Measurements from ENCODE around the gene MCUB.
"Not testable (repeated sequence)": the region's sequence is repeated elsewhere in the genome, so short reads cannot be mapped to it uniquely, and the experiment has no call there.

Gene MCUB

DNA sequence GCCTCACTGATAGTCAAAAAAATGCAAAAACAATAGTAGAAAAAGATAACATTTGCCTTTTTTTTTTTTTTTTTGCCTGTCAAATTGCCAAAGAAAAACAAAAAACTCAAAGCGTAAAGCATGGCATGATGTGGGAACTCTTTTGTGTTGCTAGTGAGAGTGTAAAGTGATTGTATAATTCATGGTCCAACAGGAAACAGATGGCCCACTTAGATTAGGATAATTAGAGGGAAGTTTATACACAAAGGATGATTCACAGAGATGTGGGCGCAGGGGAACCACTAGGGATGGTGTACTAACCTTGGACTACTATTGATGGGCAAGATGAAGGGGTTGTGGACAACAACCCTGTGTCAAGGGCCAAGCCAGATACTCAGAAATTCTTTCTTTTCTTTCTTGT lies 16.4 kb downstream of the MCUB start:
- in situ Hi-C loops (cut with HindIII; ENCODE audit: low sequenced_read_pairs): no loop called here

DNA sequence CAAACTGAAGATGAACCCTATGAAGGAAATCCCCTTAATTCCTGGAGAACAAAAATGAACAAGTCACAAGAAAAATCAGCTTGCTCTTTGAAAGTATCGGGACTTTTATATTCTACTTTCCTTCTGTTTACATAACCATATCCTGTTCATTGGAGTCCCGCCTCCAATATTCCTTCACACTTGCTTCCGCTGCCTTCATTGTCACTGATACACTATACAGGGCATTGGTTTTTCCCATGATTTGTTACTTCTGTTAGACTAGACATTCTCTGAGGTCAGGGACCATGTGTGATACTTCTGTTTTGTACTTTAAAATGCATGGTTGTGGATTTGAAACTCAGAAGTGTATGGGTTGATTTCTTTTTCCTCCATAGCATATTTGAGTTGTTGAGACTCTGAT lies 18.8 kb downstream of the MCUB start:
- in situ Hi-C loops (cut with HindIII; ENCODE audit: low sequenced_read_pairs): no loop called here

DNA sequence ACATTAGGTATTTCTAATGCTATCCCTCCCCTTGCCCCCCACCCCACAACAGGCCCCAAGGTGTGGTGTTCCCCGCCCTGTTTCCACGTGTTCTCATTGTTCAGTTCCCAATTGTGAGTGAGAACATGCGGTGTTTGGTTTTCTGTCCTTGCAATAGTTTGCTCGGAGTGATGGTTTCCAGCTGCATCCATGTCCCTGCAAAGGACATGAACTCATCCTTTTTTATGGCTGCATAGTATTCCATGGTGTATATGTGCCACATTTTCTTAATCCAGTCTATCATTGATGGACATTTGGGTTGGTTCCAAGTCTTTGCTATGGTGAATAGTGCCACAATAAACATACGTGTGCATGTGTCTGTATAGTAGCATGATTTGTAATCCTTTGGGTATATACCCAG lies 20.0 kb downstream of the MCUB start:
- in situ Hi-C loops (cut with HindIII; ENCODE audit: low sequenced_read_pairs): not testable (repeated sequence)

DNA sequence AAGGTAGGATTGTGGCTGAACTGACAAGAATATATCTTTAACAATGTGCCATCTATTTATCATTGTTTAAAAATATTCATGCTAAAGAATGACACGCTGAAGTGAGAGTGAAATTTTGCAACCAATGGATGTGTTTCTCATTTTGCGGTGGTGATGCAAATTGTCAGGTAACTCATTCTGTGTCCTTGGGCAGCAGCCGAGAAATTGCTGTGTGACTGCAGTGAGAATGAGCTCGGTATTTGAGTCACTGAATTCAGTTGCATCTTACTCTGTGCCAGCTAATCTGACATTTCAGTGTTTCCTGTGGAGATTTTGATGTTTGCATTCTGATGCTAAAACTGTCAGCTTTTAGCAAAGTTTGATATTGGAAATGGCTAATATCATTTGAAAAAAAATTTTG lies 28.1 kb downstream of the MCUB start:
- in situ Hi-C loops (cut with HindIII; ENCODE audit: low sequenced_read_pairs): no loop called here

DNA sequence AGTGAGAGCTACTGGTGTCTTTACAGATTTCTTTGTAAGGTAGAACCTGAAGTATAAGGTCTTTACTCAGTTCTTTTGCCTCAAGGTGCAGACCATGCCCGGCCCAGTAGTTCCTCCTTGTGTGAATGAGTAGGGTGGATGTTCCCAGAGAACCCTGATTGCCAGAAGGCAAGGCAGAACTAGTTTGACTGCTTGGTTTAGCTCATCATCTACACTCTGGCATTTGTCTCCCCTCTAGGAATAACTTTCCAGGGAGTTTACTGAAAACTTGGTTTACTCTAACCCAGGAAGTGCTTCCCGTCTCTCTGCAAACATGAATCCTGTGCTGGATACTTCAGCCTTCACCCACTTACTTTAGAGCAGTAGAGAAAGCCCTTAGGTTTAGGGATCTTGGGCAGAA lies 29.1 kb downstream of the MCUB start:
- in situ Hi-C loops (cut with HindIII; ENCODE audit: low sequenced_read_pairs): no loop called here

DNA sequence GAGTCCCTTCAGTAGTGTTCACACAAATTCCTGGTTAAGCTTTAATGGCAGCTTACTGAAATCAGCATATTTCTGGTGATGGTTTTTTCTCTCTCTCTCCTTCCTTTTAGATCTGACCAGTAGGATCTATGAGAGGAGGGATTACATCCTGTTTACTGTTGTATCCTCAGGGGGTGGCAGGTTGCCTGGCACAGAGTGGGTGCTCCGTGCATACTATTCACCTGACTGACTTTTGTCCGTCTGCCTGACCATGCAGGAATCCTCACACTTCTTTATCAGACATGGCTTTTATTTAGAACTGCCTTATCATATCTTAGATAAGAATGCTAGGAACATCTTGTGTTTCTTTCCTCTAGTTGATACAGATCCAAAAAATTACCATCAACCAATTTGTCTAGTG lies 29.6 kb downstream of the MCUB start:
- in situ Hi-C loops (cut with HindIII; ENCODE audit: low sequenced_read_pairs): no loop called here

DNA sequence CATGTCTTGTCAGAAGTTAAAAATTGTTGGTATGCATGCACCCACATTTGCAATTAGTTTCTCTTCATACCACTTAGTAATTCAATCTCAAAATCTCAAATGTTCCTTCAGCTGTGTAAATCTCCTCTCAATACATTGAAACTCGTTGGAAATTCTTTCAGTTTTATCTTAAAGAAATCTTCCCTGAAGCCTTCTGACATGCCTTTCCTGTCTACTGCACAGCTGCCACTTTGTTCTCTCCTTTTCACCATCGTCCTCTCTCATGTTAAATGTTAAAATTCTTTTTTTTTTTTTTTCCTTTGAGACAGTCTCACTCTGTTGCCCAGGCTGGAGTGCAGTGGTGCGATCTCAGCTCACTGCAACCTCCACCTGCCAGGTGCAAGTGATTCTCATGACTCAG lies 30.9 kb downstream of the MCUB start:
- in situ Hi-C loops (cut with HindIII; ENCODE audit: low sequenced_read_pairs): no loop called here

DNA sequence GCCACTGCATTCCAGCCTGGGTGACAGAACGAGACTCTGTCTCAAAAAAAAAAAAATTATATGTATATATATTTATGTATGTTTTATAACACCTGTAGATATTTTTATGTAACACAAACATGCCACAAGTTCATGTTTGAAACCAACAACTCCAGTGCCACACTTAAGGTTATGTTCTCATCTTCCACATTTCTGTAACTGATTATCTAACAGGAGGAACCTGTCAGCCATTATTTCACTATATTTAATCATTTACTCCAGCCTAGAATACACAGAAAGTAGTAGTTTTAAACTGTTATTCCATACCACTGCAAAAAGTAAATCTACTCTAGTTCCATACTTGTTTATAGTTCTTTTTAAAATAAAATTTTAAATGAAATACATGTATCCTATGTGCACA lies 32.3 kb downstream of the MCUB start:
- in situ Hi-C loops (cut with HindIII; ENCODE audit: low sequenced_read_pairs): no loop called here

DNA sequence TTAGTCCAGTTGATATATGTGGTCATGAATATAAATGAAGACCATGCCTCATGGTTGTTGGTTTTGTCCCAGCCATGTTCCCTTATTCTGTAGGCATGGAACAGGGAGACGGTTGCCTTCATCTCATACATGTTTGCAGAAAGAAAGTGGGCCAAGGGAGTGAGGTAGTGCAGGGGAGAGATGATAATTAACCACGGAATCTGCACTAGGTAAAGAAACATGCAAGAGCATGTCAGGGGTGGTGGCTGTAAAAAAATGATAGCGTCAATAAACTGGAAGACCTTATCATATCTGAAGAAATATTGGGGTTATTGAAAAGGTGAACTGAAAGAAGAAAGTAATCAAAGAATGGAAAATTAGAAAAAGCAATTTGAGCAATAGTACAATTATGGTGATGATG lies 35.1 kb downstream of the MCUB start:
- in situ Hi-C loops (cut with HindIII; ENCODE audit: low sequenced_read_pairs): not testable (repeated sequence)

DNA sequence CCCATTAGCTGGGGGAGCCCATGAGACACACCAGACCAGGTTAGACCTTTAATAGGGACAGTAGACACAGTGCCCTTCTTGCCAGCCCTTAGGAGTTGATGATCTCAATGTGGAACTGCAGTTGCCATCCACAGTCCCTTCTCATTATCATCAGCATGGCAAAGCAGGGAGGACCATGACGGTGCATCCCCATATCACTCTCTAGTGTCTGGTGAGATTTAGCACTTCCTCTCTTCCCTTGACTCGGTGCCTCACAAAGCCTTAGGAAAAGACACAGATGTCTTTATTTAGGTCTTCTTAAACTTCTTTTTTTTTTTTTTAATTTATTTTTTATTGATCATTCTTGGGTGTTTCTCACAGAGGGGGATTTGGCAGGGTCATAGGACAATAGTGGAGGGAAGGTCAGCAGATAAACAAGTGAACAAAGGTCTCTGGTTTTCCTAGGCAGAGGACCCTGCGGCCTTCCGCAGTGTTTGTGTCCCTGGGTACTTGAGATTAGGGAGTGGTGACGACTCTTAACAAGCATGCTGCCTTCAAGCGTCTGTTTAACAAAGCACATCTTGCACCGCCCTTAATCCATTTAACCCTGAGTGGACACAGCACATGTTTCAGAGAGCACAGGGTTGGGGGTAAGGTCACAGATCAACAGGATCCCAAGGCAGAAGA lies 36.5 kb downstream of the MCUB start:
- in situ Hi-C loops (cut with HindIII; ENCODE audit: low sequenced_read_pairs): not testable (repeated sequence)

DNA sequence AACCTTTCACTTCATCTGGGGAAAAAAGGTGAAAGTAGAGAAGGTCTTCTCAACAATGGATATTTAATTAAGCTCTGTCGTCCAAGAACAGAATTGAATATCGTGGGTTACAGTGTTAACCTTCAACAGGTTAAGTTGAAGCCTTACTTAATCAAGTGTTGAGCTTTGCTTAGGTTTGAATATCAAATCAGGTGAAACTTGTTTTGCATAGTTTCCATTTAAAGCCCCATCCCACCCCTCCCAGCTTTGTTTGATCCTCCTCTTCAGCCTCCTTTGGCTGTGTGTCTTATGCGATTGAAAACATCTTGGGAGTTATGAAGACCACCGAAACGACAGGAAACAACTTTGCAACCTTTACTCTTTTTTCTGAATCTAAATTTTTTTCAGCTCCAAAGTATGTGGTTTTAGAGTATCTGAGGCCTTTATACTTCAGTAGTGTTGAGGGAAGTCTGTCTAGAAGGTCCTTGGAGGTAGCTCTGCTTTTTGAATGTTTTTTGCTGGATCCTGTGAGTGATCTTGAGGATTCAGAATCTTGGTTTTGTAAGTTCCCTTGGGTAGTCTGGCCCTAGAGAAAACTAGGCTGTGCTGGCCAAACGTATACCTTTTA lies 39.1 kb downstream of the MCUB start:
- in situ Hi-C loops (cut with HindIII; ENCODE audit: low sequenced_read_pairs): no loop called here

DNA sequence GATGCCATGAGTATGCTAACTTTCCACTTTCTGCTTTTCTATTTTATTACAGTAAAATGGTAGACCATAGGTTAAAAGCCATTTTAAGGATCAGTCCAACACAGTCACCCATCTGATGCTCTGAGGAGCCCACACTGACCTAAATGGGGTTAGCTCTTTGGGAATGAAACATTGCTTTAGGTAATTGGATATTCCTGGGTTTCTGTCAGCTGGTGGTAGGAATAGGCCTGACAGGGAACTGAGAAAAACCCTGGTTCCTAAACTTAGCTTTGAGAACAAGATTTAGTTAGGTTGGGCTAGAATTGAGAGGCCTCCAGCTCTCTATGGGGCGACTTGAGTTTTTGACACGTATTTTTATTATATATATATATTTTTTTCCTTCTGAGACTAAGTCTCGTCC lies 40.4 kb downstream of the MCUB start:
- in situ Hi-C loops (cut with HindIII; ENCODE audit: low sequenced_read_pairs): no loop called here

DNA sequence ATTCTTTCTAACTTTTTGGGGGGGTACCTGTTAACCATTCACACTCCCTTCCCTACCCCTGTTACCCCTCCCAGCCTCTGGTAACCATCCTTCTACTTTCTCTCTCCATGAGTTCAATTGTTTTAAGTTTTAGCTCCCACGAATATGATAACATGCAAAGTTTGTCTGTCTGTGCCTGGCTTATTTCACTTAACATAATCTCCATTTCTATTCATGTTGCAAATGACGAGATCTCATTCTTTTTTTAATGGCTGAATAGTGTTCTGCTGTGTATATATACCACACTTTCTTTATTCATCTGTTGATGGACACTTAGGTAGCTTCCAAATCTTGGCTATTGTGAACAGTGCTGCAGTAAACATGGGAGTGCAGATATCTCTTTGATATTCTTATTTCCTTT lies 41.3 kb downstream of the MCUB start:
- in situ Hi-C loops (cut with HindIII; ENCODE audit: low sequenced_read_pairs): no loop called here

DNA sequence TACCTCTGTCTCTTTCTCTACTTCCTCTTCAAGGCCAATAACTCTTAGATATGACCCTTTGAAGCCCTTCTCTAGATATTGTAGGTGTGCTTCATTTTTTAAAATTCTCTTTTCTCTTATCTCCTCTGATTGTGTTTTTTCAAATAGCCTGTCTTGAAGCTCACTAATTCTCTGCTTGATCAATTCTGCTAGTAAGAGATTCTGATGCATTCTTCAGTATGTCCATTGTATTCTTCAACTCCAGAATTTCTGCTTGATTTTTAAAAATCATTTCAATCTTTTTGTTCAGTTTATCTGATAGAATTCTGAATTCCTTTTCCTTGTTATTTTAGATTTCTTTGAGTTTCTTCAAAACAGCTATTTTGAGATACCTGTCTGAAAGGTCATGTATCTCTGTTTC lies 47.9 kb downstream of the MCUB start:
- in situ Hi-C loops (cut with HindIII; ENCODE audit: low sequenced_read_pairs): no loop called here

DNA sequence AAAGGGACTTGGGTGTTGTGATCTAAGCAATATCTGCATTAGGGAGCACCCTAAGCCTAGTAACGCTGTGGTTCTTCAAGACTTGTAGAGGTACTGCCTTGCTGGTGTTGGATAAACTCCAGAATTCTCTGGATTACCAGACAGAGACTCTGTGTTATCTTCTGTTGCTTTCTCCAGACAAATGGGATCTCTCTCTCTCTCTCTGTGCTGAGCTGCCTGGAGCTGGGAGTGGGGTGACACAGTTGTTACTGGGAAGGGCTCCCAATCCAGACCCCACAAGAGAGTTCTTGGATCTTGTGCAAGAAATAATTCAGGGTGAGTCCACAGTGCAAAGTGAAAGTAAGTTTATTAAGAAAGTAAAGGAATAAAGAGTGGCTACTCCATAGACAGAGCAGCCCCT lies 48.8 kb downstream of the MCUB start:
- in situ Hi-C loops (cut with HindIII; ENCODE audit: low sequenced_read_pairs): no loop called here

DNA sequence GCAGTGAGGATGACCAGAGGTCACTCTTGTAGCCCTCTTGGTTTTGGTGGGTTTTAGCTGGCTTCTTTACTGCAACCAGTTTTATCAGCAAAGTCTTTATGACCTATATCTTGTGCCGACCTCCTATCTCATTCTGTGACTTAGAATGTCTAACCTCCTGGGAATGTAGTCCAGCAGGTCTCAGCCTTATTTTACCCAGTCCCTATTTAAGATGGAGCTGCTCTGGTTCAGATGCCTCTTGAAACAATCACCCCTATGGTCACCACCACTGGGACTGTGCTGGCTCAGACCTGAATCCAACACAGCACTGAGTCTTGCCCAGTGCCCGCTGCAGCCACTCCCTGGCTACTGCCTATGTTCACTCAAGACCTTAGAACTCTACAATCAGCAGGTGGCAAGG lies 49.4 kb downstream of the MCUB start:
- in situ Hi-C loops (cut with HindIII; ENCODE audit: low sequenced_read_pairs): no loop called here

DNA sequence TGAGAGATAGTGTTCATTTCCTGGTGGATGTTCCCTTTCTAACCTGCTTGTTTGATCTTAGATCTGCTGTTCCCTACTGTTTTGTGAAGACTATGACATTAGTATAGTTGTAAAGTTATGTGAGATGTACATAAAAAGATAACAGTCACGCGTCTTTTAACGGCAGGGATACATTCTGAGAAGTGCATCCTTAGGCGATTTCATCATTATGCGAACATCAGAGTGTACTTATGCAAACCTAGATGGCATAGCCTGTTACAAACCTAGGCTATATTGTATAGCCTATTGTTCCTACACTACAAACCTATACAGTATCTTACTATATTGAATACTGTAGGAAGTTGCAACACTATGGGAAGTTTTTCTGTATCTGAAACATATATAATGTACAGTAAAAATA lies 50.4 kb downstream of the MCUB start:
- in situ Hi-C loops (cut with HindIII; ENCODE audit: low sequenced_read_pairs): no loop called here

DNA sequence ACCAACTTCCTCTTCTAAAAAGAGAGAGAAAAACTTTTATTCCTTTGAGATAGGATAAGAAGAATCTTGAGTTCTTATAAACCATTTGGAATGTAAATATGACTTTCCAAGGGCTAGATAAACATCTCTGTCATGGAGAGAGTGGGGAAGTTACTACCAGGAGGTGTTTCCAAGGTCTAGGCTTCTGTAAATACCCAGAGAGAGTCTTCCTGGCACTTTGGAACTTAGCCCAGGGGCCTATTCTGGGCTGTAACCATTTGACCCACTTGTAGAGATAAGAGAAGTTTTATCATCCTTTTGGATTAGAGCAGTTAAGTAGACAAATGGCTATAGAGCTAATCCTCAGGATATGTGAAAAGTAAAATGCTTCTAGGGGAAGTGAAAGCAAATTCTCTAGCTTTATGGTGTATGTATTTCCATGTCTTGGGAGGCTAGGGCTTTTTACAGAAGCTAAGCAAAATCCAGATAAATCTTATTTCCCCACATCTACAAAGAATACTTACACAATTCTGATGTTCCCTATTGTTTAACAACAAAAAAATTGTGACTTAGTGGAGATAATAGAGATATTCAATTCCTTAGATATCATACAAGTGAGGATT lies 51.1 kb downstream of the MCUB start:
- in situ Hi-C loops (cut with HindIII; ENCODE audit: low sequenced_read_pairs): no loop called here

DNA sequence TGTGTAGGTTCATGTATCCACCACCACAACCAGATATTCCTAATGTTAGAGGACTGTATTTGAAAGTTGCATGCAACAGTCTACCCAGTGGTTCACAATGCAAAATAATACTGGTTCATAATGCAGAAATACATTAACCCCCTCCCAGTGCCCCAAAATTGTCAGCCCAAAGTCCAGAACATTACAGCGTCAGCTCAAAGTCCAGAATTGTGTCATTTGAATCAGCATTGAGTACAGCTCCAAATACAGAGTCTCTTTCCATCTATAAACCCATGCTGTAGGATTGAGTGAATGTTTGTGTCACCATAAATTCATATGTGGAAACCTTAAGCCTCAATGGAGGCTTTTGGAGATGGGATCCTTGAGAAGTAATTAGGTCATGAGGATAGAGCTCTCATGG lies 54.0 kb downstream of the MCUB start:
- in situ Hi-C loops (cut with HindIII; ENCODE audit: low sequenced_read_pairs): no loop called here

DNA sequence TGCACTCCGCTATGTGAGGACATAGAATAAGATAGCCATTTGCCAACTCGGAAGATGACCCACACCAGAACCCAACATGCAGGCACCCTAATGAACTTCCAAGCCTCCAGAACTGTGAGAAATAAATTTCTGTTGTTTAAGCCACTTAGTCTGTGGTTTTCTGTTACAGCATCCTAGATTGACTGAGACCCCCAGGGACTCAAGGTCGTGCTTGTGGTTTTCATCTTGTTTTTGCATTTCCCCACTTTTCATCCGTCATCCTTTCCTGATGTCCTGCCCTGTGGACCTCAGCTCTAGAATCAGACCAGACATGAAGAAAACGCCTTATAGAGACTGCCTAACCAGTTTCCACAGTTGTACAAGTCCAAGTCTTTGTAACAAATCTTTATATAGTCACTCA lies 54.4 kb downstream of the MCUB start:
- in situ Hi-C loops (cut with HindIII; ENCODE audit: low sequenced_read_pairs): no loop called here

DNA sequence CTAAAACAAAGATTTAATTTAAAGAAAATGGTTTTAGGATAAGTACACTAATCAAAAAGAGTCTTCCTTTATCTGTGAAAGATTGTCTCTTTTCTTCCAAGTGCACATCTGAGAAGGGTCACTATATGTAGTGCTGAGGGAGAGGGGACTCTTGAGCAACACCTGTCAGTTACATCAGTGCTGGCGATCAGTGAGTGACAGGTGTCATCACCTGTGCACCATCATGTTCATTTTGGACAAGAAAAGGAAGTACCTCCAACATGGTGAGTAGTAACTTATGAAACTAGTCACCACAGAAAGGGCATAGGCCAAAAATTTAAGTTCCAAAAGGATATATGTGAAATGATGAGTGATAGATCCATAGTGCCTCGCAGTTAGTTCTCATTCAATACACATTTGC lies 55.7 kb downstream of the MCUB start:
- in situ Hi-C loops (cut with HindIII; ENCODE audit: low sequenced_read_pairs): no loop called here

DNA sequence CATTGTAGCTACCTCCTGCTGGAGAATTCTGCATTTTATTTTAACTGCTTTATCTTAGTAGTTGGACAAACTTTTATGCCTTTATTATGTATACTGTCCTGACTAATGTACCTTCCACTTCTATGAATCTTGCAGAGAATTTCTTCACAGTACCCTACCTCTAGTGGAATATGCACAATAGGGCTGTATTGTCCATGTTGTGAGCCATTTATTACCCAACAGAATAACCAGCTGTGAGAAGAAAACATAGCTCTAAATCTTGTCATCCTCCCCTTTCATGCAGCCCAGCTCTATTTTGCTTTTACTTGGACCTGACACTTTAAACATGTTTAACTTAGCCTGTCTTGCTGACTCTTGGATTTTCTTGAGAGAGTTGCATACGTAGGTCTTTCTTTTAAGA lies 56.2 kb downstream of the MCUB start:
- in situ Hi-C loops (cut with HindIII; ENCODE audit: low sequenced_read_pairs): no loop called here

DNA sequence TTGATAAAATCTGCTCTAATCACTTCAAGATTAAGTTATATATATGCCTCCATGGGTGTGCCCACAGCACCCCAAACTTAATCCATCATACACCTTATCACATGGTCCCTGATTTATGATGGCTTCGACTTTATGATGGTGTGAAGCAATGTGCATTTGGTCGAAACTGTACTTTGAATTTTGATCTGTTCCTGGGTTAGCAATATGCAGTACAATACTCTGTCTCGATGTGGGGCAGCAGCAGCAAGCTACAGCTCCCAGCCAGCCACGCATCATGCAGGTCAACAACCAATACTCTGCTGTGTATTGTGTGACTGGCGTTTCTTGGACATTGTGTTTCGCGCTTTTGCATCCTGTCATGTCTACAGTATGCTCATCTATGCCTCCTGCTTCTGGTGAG lies 62.6 kb downstream of the MCUB start:
- in situ Hi-C loops (cut with HindIII; ENCODE audit: low sequenced_read_pairs): no loop called here
